Tibial artery (tissue), 4 donors: ENCODE results near the gene KLHL3.

Source experiments
- DNase-seq, 2 donors: peaks; one replicate each; pipeline ENCODE4 v3.0.0-alpha.2; 2019
- H3K27ac ChIP-seq, 2 donors: fragments of 200-600 bp; sonication (generic) in 1 of 2; 1 replicate in 1 of 2; 2 replicates in 1 of 2; pipeline ENCODE4 v1.5.1; 2018 to 2019; ENCODE audit warnings: mild to moderate bottlenecking in 1 of 2
- H3K27me3 ChIP-seq, 2 donors: fragments of 200-600 bp; sonication (generic) in 1 of 2; one replicate each; pipeline versions ENCODE4 v1.5.1 to v1.6.0; 2016 to 2019
- H3K36me3 ChIP-seq, 3 donors: fragments of 200-600 bp; sonication (generic) in 2 of 3; one replicate each; pipeline ENCODE4 v1.5.1; 2016 to 2019; ENCODE audit warnings: mild to moderate bottlenecking in 2 of 3
- H3K4me1 ChIP-seq, 4 donors: fragments of 200-600 bp; sonication (generic) in 2 of 4; 1 replicate in 3 of 4; 2 replicates in 1 of 4; pipeline ENCODE4 v1.5.1; 2016 to 2019
- H3K4me3 ChIP-seq, 2 donors: fragments of 200-600 bp; sonication (generic) in 1 of 2; 1 replicate in 1 of 2; 2 replicates in 1 of 2; pipeline ENCODE4 v1.5.1; 2018 to 2019; ENCODE audit warnings: mild to moderate bottlenecking in 2 of 2
- H3K9me3 ChIP-seq, 3 donors: fragments of 200-600 bp; sonication (generic) in 1 of 3; one replicate each; pipeline ENCODE4 v1.5.1; 2016 to 2019
- intact Hi-C: fragments of 100-400 bp; cut with DNase I; formaldehyde crosslinking; loops from one replicate; pipeline ENCODE4 v1.15.0; 2023; ENCODE audit warnings: low total_unique reads
- TF ChIP-seq, protein P1 (sequence below), 2 experiments: fragments of 200-600 bp in 1 of 2; fragments of 450-650 bp in 1 of 2; IDR thresholded peaks; one replicate each; pipeline ENCODE4 v1.5.1; 2017 to 2019; ENCODE audit warnings: antibody characterized with exemption in 2 of 2, mild to moderate bottlenecking in 1 of 2, moderate library complexity in 1 of 2

The KLHL3 gene

DNA sequence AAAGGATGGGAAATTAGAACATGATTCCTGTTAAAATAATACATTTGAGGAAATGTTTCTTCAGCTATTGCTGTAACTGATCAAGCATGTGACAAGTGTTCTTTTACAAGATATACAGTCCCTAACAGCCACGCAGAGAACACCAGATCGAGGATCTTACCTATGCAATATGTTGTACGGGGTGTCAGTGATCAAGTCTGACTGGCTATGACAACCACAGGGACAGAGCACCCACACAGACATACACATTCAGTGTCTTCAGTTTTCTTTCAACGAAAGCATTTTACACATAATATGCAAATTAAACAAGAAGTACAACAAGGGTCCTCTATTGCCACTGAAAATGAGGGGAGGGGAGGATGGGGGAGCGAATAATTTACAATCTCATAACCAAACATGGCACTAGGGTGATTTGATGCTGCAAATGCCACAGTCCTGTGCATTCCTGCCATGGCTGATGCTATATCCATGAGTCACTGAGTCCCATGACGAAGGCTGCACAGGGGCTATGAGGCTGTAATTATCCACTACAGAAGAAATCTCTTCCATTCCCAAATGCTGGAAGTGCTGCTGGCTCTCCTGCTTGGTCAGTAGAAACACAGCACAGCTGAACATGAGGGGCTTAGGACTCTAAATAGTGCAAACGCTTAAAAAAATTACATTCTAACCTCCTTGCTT is 118.2 kb downstream of the KLHL3 start:
- H3K27me3 ChIP-seq, result no peaks in the 10 kb centered on the region
- H3K36me3 ChIP-seq, result no peaks in the 10 kb centered on the region
- DNase-seq, result no peak
- H3K4me3 ChIP-seq, result no peak overlapping the region
- peaks cover 4 to 40% (median 22%) of the 10 kb centered on the region in 4 donors for H3K4me1 ChIP-seq
- no peak overlapping the region for H3K27ac ChIP-seq
- TF ChIP-seq, protein P1, sequence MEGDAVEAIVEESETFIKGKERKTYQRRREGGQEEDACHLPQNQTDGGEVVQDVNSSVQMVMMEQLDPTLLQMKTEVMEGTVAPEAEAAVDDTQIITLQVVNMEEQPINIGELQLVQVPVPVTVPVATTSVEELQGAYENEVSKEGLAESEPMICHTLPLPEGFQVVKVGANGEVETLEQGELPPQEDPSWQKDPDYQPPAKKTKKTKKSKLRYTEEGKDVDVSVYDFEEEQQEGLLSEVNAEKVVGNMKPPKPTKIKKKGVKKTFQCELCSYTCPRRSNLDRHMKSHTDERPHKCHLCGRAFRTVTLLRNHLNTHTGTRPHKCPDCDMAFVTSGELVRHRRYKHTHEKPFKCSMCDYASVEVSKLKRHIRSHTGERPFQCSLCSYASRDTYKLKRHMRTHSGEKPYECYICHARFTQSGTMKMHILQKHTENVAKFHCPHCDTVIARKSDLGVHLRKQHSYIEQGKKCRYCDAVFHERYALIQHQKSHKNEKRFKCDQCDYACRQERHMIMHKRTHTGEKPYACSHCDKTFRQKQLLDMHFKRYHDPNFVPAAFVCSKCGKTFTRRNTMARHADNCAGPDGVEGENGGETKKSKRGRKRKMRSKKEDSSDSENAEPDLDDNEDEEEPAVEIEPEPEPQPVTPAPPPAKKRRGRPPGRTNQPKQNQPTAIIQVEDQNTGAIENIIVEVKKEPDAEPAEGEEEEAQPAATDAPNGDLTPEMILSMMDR (IDR thresholded peaks at IDR 0.05), result no peak
- intact Hi-C loops, result no loop called here
- no peaks in the 10 kb centered on the region for H3K9me3 ChIP-seq

- DNase-seq, result no peak
- H3K27ac ChIP-seq, result no peak overlapping the region
These were observed 119.8 kb downstream of the KLHL3 start for GRCh38 chr5:137616046-137616445.

DNA sequence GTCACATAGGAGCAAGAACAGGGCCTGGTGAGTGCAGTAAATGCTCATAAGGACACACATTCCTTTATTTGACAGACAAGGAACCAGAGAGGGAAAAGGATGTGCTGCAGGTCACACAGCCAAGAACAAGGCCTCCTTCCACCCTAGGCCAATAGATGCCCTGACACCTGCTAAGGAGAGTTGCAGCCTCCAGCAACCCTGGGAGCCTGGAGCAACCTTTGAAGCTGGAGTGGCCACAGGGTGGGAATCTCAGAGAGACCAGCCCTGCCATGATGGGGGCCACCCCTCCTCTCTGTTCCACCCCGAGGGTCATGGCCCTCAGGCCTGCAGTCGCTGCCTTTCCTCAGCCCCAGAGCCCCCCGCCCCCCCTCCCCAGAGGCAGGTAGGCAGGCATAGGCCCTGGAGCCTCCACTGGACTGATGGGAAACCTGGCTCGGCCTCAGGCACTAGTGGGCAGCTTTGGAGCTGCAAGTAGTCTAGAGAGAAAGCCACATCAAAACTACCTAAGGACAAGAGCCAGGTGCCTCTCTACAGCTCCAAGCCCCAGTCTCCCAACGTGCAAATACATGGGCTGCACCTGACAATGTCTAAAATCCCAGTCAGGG is 120.6 kb downstream of the KLHL3 start:
- Histone ChIP-seq H3K4me1 (peaks cover 0 to 17% (median 5%) of the 10 kb centered on the region in 4 donors), H3K9me3 (no peaks in the 10 kb centered on the region), H3K36me3 (no peaks in the 10 kb centered on the region), H3K27me3 (peaks cover 0 to 3% of the 10 kb centered on the region in 2 donors), H3K4me3 (no peak overlapping the region), H3K27ac (no peak overlapping the region)
- intact Hi-C loops, result no loop called here
- no peak for DNase-seq
- TF ChIP-seq, protein P1 (IDR thresholded peaks at IDR 0.05), result no peak

More at GRCh38 chr5:137616046-137616445, 119.8 kb downstream of the KLHL3 start:
- Histone ChIP-seq H3K4me1 (peaks cover under 1 to 24% (median 8%) of the 10 kb centered on the region in 4 donors), H3K9me3 (no peaks in the 10 kb centered on the region), H3K4me3 (no peak overlapping the region), H3K36me3 (no peaks in the 10 kb centered on the region), H3K27me3 (peaks cover 0 to 3% of the 10 kb centered on the region in 2 donors)
- intact Hi-C loops, result no loop called here
- TF ChIP-seq, protein P1 (IDR thresholded peaks at IDR 0.05), result no peak

GRCh38 chr5:137613554-137614265 is 122.2 kb downstream of the KLHL3 start:
- H3K9me3 ChIP-seq, result no peaks in the 10 kb centered on the region
- peaks cover 0 to under 1% (median 0%) of the 10 kb centered on the region in 4 donors for H3K4me1 ChIP-seq
- peaks cover 0 to 3% of the 10 kb centered on the region in 2 donors for H3K27me3 ChIP-seq
- no peak overlapping the region for H3K4me3 ChIP-seq
- H3K36me3 ChIP-seq, result no peaks in the 10 kb centered on the region
- TF ChIP-seq, protein P1 (IDR thresholded peaks at IDR 0.05), result no peak
- no peak for DNase-seq
- no peak overlapping the region for H3K27ac ChIP-seq
- intact Hi-C loops, result no loop called here

DNA sequence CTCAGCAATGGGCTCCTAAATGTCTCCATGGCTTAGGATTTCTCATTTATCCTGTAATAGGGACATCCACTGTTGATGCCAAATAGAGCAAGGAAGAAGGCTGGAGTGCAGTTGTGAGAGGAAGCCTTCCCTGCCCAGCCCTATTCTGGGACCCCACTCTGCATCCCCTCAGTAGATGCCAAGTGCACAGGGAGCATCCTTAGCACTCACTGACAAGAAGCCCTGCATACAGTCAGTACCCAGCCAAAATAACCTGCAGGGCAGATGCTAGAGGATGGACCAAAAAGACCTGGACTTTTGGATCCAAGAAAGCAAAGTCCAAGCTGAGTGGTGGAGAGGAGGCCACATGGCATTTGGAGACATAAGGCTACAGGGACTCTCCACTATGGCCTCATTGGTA is 123.3 kb downstream of the KLHL3 start:
- intact Hi-C loops, result no loop called here
- Histone ChIP-seq H3K27ac (no peak overlapping the region), H3K4me3 (no peak overlapping the region), H3K36me3 (no peaks in the 10 kb centered on the region), H3K9me3 (no peaks in the 10 kb centered on the region), H3K27me3 (peaks cover 0 to 3% of the 10 kb centered on the region in 2 donors), H3K4me1 (no peaks in the 10 kb centered on the region)
- no peak for DNase-seq
- TF ChIP-seq, protein P1 (IDR thresholded peaks at IDR 0.05), result no peak
